ENCODE data around the gene TULP4.
A peak's percentile ranks its signal among the peaks of the same experiment; 100 is the strongest.
"Not testable (repeated sequence)": the region's sequence is repeated elsewhere in the genome, so short reads cannot be mapped to it uniquely, and the experiment has no call there.

Gene TULP4

GRCh38 chr6:158521759-158522158, 209.5 kb downstream of the TULP4 start:
- DNase-seq: no peak

DNA sequence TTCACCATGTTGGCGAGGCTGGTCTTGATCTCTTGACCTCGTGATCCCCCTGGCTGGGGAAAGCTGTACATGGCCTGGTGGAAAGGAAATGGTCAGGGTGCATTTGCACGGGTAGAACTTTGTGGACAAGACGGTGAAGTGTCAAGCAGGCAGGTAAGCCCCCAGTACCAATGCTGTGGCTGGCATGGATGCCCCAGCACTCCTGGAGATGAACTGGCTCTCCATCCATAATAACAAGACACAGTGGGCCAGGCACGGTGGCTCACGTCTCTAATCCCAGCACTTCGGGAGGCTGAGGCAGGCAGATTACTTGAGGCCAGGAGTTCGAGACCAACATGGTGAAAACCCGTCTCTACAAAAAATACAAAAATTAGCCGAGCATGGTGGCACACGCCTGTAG, 210.4 kb downstream of the TULP4 start:
- no peak for DNase-seq

- no peak for DNase-seq
Observed at GRCh38 chr6:158524311-158524710, 212.0 kb downstream of the TULP4 start.

GRCh38 chr6:158527858-158528257, 215.6 kb downstream of the TULP4 start:
- DNase-seq: not testable (repeated sequence)

DNA sequence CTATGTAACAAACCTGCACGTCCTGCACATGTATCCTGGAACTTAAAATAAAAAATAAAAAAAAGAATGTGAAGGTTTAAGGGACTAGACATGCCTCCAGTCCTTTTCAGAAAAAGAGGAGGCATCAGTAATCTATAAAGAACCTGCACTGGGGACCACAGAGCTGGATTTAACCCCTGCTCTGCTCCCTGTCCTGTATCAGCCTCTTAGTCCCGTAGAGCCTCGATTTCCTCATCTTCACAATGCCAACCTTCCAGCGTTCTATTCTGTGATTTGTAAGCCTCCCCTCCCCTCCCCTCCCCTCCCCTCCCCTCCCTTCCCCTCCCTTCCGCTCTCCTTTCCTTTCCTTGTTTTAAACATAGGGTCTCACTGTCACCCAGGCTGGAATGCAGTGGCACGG, 216.6 kb downstream of the TULP4 start:
- DNase-seq: no peak

GRCh38 chr6:158529629-158530028, 217.4 kb downstream of the TULP4 start:
- no peak for DNase-seq

GRCh38 chr6:158531566-158531965, 219.3 kb downstream of the TULP4 start:
- no peak for DNase-seq

GRCh38 chr6:158531970-158532369, 219.7 kb downstream of the TULP4 start:
- no peak for DNase-seq

- peak in 24 of 56 donors; percentile 8 to 56 (median 34) for DNase-seq
Observed at GRCh38 chr6:158536084-158536890, 224.0 kb downstream of the TULP4 start.

DNA sequence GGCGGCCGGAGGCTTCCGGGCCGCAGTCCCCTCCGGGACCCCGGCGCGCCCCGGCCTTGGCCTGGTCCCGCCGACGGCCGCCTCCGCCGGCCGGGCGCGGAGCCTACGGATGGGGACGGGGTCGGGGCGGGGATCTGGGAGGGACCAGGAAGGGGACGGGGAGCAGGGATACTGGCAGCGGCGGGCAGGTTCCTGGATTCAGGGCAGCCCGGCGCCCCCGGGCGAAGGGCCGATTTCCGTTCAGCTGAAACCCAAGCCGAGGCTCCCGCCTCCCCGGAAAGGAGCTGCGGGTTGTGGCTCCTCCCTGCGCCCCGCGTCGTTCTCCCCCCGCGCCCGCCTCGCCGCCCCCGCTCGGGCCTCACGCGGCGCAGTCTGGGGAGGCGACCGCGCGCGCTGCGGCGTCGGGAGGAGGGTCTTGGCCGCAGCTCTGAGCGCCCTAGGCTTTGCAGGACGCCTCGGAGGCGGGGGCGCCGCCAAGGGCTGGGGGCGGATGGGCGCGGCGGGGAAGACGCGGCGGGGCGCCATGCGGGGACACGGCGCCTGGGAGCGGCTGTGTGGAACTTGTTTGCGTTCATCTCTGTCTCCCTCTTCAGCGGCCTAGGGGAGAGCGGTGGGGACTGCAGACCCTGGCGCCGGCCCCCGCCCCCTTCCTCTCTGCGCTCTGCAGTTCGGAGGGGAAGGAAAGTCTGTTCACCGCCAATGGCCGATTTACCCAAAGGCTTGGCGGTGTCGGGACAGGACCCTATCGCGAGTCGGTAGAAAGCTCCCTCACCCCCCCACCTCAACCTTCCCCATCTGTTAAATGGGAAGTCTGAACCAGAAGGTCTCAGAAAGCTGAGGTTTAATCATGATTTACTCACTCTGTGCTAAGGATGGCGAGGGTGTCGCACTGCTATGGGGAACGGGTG, 224.9 kb downstream of the TULP4 start:
- peak in 19 of 56 donors; percentile 26 to 72 (median 42) for DNase-seq

DNA sequence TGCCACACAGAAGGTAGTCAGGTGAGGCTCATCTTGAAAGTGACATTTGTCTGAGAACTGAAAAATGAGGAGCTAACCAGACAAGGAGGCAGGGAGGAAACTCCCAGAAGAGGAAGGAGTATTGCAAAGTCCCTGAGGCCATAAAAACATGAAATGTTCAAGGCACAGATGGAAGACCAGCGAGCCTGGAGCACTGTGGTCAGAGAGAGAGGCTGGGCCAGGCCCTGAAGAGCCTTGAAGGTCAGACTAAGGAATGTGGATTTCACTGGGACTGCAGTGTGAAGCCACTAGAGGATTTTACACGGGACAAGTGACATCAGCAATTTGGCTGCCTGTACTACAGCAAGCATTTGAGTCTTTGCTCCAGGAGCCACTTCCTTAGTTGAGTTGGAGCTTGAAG, 226.5 kb downstream of the TULP4 start:
- DNase-seq: no peak

GRCh38 chr6:158539413-158539812, 227.1 kb downstream of the TULP4 start:
- no peak for DNase-seq

GRCh38 chr6:158539881-158540280, 227.6 kb downstream of the TULP4 start:
- no peak for DNase-seq

DNA sequence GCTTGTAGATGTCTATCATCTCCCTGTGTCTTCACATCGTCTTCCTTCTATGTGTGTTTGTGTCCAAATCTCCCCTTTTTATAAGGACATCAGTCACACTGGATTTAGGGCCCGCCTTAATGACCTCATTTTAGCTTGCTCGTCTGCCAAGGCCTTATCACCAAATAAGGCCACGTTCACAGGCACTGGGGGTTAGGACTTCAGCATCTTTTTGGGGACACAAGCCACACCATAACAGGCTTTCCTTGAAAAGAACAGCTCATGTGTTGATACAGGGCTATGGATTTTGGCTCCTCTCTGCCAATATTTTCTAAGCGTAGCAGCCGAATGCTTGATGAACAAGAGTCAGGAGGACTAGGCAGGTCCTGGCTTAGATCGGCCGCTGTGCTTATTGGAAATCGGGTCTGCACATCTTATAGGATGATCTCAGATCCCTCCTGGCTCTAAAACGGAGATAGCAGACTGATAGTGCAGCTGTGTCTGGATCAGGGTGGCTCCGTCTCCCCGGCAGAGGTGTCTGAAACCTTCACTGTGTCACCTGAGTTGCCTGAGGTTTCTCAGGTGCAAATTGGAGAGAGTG, 231.4 kb downstream of the TULP4 start:
- no peak for DNase-seq

- DNase-seq: no peak
Observed at GRCh38 chr6:158544428-158544827, 232.2 kb downstream of the TULP4 start.

DNA sequence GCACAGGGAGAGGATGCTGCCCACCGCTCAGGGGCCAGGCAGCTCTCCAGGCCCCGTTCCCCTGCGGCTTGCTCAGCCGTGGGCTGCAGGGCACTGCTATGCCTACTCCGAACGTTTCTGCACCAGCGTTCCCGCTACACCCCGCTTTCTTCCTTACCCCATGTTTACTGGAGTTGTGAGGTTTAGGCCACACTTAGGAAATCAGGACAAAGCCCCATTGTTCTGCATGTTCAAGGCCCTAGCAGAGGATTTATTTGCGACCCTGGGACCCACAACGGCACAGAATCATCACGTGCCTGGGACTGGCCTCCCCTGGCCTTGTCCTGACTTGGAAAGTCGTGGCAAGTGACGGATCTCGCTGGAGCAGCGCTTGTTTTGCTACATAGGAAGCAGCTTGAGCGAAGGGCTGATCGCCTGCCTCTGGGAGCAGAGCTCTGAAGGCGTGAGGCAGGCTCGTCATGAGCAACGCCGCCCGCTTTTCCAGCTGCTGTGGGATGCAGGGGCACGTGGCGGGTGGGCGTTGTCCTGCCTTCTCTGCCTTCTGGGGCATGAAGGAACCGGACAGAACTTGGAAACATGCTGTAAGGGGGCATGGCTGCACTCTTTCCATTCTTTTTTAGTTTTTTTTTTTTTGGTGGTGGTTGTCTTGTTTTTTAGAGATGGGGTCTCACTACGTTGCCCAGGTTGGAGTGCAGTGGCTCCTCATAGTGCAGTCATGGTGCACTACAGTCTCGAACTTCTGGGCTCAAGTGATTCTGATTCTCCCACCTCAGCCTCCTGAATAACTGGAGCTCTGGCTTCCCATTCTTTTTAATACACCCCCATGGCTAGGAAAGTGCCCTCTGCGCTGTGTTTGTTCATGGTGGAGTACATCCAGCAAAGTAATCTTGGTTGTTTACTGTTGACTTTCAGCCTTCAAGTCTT, 233.0 kb downstream of the TULP4 start:
- DNase-seq: peak in 6 of 56 donors; percentile 5 to 35 (median 16)

DNA sequence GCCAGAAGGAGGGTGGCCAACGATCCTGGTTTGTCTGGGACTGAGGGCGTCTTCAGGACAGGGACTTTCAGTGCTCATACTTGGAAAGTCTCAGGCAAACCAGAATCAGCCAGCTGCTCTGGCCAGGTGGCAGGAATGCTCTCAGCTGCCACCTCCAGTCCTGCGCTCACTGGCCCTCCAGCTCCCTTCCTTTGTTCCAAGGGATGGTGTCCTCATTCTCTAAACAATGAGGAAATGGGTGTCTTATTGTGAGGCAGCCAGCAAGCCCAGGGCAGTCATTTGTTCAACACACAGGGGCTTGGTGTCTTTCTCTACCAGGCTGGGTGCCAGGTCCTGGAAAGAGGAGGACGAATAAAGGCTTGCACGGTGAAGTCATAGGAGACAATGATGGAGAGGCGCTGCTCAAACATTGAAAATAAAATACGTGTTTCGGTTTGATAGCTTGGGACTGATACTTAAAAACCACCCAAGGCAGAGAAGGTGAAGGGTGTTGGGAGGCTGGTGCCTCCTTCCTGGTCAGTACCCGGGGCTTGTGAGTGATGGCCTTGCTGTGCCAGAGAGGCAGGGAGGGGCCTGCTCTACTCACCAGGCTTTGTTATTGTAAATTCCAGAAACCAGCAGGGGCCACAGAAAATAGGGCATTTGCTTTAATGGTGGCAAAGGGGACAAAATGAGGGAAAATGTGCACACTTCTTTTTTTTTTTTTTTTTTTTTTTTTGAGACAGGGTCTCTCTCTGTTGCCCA, 236.3 kb downstream of the TULP4 start:
- DNase-seq: no peak

DNA sequence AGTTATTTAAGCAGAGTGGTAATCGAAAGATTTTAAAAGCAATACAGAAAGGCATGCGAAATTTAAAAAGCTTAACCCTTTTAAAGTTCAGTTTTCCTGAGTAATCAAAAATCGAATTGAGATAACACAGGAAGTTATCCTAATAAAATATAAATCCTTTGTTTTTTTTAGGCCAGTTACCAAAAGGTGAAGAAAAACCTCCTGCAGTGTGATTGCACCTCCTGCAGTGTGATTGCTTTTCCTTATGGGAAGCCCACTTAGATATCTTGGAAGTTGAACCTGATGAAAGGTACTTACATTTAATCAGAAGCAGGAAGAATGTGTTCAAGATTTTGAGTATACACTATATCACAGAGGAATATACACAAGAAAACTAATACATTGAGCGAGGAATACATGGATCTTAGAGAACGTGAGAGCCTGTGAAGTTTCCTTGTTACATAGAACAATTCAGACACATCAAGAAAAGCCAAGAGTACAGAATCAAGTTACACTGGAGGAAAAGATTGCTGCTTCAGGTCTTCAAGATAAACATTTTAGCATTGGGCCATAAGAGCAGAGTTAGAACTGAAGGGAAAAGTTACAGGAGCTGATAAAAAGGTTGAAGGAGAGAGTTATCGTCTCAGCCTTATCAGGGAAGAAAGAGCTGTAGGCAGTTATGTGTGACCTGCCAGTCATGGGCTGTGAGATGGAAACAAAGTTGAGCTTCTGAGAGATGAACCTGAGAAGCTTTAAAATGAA, 240.0 kb downstream of the TULP4 start:
- no peak for DNase-seq

GRCh38 chr6:158552796-158553138, 240.5 kb downstream of the TULP4 start:
- DNase-seq: no peak
